Effector CD4-positive, alpha-beta T cell (primary cell): Measurements from ENCODE around the gene DNM2.

ENCODE experiments used
- DNase-seq: peaks from one replicate; pipeline ENCODE4 v3.0.0-alpha.2; 2020

DNM2 gene

GRCh38 chr19:10691178-10691881 is 26.5 kb upstream of the DNM2 start:
- DNase-seq = no peak

DNA sequence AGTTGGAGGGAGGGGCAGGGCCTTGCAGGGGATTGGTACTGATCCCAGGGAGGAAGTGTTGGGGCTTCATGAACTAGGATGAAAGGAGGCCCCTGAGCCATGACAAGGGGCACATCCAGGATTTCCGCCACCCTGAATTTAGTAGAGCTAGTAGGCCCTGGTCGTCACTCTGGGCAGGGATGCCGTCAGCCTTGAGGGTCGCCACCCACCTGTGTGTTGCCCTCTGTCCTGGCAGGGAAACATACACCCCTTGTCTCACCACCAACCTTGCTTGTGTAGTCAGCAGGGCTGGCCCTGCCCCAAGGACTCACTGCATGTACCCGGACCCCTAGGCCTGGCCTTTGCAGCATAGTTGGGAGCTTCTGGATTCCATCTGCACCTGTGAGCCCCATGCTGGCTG is 26.0 kb upstream of the DNM2 start:
- DNase-seq = no peak

DNA sequence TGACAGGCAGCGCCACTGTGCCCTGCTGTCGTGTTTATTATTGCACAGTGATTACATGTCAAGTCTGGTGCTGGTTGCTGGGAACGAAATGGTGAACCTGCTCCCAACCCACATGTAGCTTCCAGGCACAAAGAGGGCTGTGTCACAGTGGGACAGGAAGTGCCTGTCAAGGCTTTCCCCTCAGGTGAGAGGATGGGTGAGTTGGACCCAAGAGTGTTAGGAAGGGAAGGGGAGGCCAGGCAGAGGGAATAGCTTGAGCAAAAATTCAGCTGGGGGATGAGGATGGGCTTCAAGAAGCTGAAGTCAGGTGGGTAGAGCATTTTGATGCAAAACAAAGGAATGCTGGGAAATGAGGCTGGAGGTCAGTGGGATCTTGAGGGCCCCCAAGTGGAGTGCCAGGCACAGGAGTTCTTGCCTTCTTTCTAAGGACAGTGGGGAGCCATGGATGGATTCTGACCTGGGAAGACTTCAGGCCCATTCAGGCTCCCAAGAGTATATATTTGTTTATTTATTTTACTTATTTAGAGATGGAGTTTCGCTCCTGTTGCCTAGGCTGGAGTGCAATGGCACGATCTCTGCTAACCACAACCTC is 25.1 kb upstream of the DNM2 start:
- no peak for DNase-seq

- DNase-seq = no peak
Measured at GRCh38 chr19:10694706-10695307, 23.1 kb upstream of the DNM2 start.

DNA sequence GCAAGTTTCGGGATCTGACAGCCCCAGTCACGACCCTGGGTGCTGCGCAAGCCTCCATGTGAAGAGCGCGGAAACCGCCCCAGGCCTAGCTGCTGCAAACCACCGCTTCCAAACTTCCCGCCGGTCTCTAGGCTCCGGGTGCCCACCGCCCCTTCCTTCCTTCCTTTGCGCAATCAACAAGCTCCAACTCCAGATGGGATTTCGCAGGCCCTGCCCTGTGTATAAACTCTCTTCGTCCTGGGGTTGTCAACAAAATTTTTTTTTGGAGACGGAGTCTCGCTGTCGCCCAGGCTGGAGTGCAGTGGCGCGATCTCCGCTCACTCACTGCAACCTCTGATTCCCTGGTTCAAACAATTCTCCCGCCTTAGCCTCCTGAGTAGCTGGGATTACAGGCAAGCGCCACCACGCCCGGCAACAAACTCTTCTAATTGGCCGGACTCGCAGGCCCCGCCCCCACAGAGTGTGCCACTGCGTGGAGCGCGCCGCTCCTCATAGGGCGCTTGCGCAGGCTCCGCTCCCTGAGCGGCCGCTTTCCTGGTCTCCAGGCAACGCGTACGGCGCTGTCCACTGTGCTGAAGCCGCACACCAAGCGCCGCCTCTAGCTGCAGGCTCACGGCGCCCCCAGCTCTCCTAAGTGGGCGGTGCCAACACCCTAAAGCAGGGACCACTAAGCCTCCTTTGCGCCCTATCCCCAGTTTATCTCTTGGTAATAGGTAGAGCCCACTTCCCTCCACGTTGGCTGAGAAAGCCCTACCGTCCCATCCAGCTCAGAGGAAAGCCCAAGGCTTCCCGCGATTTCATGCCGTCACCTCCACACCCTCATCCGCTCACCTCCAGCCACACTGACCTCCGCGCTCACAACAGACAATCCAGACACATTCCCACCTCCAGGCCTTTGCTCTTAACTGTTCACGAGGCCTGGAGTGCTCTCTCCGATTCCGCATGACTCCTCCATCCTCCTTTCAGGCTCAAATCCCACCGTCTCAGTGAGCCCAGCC is 22.2 kb upstream of the DNM2 start:
- peak; percentile 79 for DNase-seq

- DNase-seq = peak; percentile 64
Measured at GRCh38 chr19:10699650-10700335, 18.1 kb upstream of the DNM2 start.

- DNase-seq = no peak
Measured at GRCh38 chr19:10701955-10702525, 15.8 kb upstream of the DNM2 start.

GRCh38 chr19:10706990-10707389 is 10.9 kb upstream of the DNM2 start:
- no peak for DNase-seq

DNA sequence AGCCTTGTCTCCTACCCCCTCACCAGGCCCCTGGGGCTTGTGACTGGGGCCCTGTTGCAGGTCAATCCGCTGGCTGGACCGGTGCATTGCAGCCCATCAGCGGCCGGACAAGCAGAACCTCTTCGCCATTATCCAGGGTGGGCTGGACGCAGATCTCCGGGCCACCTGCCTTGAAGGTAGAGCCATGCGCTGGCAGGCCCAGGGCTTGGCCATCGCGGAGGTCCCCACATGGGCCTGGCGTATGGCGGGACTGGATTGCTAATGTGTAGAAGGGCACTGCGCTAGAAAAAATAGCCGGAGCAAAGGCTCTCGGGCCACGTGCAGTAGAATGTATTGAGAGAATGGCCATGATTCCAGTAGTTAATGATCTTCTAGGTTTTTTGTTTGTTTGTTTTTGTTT is 10.4 kb upstream of the DNM2 start:
- DNase-seq = no peak

DNA sequence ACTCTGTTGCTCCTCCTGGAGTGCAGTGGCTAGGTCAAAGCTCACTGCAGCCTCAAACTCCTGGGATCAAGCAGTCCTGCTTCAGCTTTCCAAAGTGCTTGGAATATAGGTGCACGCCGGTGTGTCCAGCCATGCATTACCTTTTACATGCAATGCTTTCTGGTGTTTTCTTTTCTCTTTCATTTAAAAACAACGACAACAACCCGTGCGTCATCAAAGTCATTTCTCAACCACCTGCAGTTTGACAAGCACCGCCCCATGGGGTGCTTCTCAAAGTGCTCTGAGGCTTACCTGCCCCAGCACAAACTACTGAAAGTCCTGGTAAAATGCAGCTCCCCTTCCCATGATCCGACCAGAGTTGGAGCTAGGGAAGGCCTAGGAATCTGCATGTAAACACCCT is 9.6 kb upstream of the DNM2 start:
- no peak for DNase-seq

DNA sequence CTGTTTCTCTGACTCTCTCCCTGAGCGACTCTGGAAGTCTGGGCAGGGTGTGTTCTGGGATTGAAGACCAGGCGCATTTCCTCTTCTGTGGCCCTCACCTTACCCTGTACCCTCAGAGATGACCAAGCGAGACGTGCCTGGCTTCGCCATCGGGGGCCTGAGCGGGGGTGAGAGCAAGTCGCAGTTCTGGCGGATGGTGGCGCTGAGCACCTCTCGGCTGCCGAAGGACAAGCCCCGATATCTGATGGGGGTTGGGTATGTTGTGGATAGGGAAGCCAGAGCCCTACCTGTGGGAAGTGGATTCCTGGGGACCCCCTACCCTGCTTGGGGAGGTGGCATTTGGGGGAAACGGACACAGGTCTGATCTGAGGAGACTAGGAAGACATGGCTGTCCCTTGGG is 5.8 kb upstream of the DNM2 start:
- no peak for DNase-seq

- no peak for DNase-seq
Measured at GRCh38 chr19:10712754-10713153, 5.1 kb upstream of the DNM2 start.

DNA sequence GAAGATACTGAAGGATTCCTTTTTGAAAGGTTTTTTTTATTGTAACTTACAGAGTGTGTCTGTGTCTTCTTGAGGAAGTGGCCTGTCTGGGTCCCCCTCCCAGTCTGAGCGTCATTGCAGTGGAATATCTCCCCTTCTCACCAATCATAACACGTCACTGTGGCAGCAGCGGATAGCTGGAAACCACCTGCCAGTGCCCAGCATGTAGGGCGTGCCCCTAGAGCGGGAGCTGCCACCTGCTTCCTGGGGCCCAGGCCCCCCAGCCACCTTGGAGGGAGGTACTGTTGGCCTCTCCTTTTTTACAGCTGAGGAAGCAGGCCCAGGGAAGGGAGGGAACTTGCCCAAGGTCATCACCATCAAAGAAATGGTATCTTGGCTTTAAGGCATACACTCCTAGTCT is 4.6 kb upstream of the DNM2 start:
- DNase-seq = no peak

- DNase-seq = no peak
Measured at GRCh38 chr19:10717054-10717355, 874 bp upstream of the DNM2 start.

DNA sequence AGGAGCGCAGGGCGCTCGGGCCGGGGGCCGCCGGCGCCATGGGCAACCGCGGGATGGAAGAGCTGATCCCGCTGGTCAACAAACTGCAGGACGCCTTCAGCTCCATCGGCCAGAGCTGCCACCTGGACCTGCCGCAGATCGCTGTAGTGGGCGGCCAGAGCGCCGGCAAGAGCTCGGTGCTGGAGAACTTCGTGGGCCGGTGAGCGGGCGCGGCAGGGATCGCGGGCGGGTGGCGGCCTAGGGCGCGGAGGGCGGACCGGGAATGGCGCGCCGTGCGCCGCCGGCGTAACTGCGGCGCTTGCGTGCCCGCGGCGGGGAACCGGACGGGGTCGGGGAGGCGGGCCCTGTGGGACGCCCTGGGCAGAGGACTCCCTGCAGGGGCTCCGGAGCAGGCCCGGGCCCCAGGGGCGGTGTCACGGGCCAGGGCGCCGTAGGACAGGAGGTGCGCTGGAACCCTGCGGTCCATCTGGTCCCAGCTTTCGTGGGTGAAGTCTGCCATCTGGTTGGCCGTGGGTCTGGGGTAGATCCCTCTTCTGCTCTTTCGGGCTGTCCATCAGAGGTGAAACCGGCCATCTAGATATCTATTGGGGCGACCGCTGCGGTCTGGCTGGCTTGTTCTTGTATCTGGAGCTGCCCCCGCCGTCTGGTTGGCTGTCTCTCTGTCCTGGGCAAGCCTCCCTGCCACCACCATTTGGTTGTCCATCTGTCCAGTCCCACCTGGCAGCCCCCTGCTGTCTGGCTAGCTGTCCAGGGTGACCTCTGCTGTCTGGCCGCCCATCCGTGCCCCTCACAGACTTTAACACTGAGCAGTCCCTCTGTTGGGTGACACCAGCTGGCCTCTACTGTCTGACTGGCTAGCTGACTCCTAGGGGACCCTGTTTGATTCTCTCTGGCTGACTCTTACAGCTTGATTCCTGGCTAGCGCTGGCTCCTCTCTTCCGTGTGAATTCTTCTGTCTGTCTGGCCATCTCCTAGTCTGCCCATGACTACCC is 622 bp downstream of the DNM2 start:
- DNase-seq = peak; percentile 38

DNA sequence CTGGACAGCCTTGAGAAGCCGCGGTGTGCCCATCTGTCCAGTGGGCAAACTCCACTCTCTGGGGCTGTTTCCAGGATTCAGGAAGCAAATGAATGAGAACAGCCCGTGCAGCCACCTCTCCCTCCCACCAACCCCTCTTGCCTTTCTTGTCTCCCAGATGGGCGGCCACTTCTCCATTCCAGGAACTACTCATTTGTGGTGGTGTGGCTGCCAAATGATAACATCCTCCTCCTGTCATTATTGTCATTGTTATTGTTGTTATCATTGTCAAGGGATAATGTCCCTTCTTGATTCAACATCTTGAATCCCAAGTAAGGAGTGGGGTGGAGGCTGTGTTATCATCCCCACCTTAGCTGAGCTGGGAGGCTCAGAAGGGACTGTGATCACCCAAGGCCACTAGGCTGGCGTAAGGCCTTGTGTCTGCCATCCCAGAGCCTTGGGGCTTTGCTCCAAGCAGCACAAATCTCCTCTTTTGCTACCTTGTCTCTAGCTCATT is 1.6 kb downstream of the DNM2 start:
- no peak for DNase-seq

GRCh38 chr19:10720607-10721125 is 2.8 kb downstream of the DNM2 start:
- DNase-seq = no peak

DNA sequence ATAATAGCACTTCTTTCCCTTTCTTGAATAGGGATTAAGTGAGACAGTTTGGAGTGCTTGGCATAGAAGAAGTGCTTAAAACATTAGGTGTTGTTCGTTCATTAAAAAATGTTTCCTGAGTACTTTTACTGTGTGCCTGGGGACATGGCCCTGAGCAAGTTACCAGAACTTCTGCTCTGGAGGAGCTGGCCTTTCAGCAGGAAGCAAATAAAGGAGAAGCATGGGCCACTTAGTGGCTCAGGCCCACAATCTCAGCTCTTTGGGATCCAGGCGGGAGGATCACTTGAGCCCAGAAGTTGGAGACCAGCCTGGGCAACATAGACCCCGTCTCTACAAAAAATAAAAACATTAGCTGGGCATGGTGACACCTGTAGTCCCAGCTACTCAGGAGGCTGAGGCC is 5.7 kb downstream of the DNM2 start:
- no peak for DNase-seq

DNA sequence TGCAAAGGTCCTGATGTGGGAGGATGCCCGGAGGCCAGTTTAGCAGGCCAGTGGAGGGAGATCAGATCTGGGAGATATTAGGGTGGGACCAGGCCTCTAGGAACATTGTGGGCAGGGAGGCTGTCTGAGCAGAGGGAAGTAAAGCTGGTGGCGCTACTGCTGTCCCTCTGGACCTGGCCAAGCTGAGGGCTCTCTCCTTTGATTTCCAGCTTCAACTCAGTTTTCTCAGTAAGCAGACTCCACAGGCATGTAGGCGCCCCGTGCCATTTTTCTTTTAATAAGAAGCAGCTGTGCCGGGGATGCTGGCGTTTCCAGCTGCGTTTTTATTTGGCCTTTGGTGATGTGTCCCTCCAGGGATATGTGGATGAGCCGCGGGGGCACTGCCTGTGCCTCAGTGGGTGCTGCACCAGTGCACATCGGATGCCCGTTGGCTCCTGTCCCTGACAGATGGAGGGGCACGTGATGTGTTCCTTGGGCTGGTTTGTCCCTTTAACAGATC is 6.7 kb downstream of the DNM2 start:
- no peak for DNase-seq

- no peak for DNase-seq
Measured at GRCh38 chr19:10725415-10725814, 7.5 kb downstream of the DNM2 start.

GRCh38 chr19:10726268-10726667 is 8.4 kb downstream of the DNM2 start:
- no peak for DNase-seq
